Measurements from ENCODE around the gene THUMPD2. TPM values are rescaled to one million over a fixed set of nuclear protein-coding genes. Genes with fewer than 3 reads are reported as not detected.

Gene THUMPD2
- total and polyA plus RNA-seq, 12 donors = 4.3 to 10.4 (median 5.7) TPM

DNA sequence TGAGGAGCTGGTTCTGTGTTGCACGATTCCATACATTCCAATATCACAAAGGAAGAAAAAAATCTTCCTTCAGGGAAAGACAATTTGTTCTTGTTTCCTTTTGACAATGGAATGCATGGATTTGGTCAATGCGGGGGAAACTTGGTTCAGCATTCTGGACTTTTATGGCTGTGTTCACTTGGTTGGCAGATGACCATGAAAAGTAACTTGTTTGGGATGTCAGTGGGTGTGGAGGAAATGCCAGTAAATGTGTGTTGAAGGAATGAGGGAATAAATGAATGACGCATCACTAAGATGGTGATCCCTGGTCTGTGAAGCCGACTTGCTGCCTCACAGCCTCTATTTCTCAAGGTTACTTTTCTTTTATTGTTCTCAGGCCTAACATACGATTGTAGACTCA lies 53.7 kb downstream of the THUMPD2 start:
- no peak for ATAC-seq
- DNase-seq = no peak
- Histone ChIP-seq H3K27ac (no peak overlapping the region), H3K36me3 (no peaks in the 10 kb centered on the region), H3K4me3 (no peak overlapping the region), H3K27me3 (no peaks in the 10 kb centered on the region), H3K4me1 (peaks cover 0 to 17% (median 0%) of the 10 kb centered on the region in 9 donors), H3K9me3 (no peaks in the 10 kb centered on the region)
- TF ChIP-seq, protein P1, sequence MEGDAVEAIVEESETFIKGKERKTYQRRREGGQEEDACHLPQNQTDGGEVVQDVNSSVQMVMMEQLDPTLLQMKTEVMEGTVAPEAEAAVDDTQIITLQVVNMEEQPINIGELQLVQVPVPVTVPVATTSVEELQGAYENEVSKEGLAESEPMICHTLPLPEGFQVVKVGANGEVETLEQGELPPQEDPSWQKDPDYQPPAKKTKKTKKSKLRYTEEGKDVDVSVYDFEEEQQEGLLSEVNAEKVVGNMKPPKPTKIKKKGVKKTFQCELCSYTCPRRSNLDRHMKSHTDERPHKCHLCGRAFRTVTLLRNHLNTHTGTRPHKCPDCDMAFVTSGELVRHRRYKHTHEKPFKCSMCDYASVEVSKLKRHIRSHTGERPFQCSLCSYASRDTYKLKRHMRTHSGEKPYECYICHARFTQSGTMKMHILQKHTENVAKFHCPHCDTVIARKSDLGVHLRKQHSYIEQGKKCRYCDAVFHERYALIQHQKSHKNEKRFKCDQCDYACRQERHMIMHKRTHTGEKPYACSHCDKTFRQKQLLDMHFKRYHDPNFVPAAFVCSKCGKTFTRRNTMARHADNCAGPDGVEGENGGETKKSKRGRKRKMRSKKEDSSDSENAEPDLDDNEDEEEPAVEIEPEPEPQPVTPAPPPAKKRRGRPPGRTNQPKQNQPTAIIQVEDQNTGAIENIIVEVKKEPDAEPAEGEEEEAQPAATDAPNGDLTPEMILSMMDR (IDR thresholded peaks at IDR 0.05) = no peak
- WGBS, 2 donors = 90% methylated on average over 5 of the region's 5 CpGs
- intact Hi-C loops (cut with DNase I) = loop anchor here in 4 of 10 donors (5.0 to 10.0 kb wide), 4 partner anchors 208 to 601 kb away; partner anchors contain the start of gene SOS1 (in 1 of the 4)

- TF ChIP-seq, protein P1 (IDR thresholded peaks at IDR 0.05) = no peak
- no peak overlapping the region for H3K27ac ChIP-seq
- no peak overlapping the region for H3K4me3 ChIP-seq
- no peaks in the 10 kb centered on the region for H3K36me3 ChIP-seq
- intact Hi-C loops (cut with DNase I) = loop anchor here in 4 of 10 donors (5.0 to 10.0 kb wide), 4 partner anchors 207 to 600 kb away; partner anchors contain the start of gene SOS1 (in 1 of the 4)
- no peak for ATAC-seq
- peaks cover 0 to 15% (median 0%) of the 10 kb centered on the region in 9 donors for H3K4me1 ChIP-seq
- WGBS, 2 donors = 89 to 95% methylated on average over 4 of the region's 4 CpGs
- H3K9me3 ChIP-seq = no peaks in the 10 kb centered on the region
- DNase-seq = no peak
- H3K27me3 ChIP-seq = no peaks in the 10 kb centered on the region
Observed at GRCh38 chr2:39724828-39725144, 54.3 kb downstream of the THUMPD2 start.

GRCh38 chr2:39723946-39724827 lies 54.9 kb downstream of the THUMPD2 start:
- Histone ChIP-seq H3K4me3 (no peak overlapping the region), H3K27ac (peak overlapping the region in 6 of 10 donors; percentile 27 to 58 (median 46)), H3K27me3 (no peaks in the 10 kb centered on the region), H3K9me3 (no peaks in the 10 kb centered on the region), H3K4me1 (peaks cover 0 to 15% (median 0%) of the 10 kb centered on the region in 9 donors), H3K36me3 (no peaks in the 10 kb centered on the region)
- ATAC-seq (peak in 6 of 8 donors; percentile 38 to 63 (median 52)), DNase-seq (no peak)
- TF ChIP-seq, protein P1 (IDR thresholded peaks at IDR 0.05) = no peak
- 61 to 66% methylated on average over 9 of the region's 9 CpGs for WGBS, 2 donors
- intact Hi-C loops (cut with DNase I) = loop anchor here in 4 of 10 donors (10.0 kb wide), 3 partner anchors 209 to 599 kb away; partner anchors contain the start of gene SOS1 (in 1 of the 4)

- WGBS, 2 donors = 64 to 72% methylated on average over 2 of the region's 2 CpGs
- Histone ChIP-seq H3K4me1 (peaks cover 0 to 14% (median 0%) of the 10 kb centered on the region in 9 donors), H3K36me3 (no peaks in the 10 kb centered on the region), H3K27me3 (no peaks in the 10 kb centered on the region), H3K9me3 (no peaks in the 10 kb centered on the region), H3K27ac (peak overlapping the region in 7 of 10 donors; percentile 27 to 58 (median 44)), H3K4me3 (no peak overlapping the region)
- intact Hi-C loops (cut with DNase I) = loop anchor here in 4 of 10 donors (10.0 kb wide), 3 partner anchors 209 to 599 kb away; partner anchors contain the start of gene SOS1 (in 1 of the 4)
- TF ChIP-seq, protein P1 (IDR thresholded peaks at IDR 0.05) = no peak
- no peak for DNase-seq
- peak in 5 of 8 donors; percentile 15 to 34 (median 21) for ATAC-seq
Observed at GRCh38 chr2:39723497-39723896, 55.6 kb downstream of the THUMPD2 start.
